ENCODE results near the gene NAV3.

Gene NAV3

GRCh38 chr12:77932216-77932615 lies 101.5 kb downstream of the NAV3 start:
- no peak for DNase-seq

- no peak for DNase-seq
These were observed 107.6 kb downstream of the NAV3 start for GRCh38 chr12:77938301-77938700.

GRCh38 chr12:77940011-77940423 lies 109.3 kb downstream of the NAV3 start:
- no peak for DNase-seq

- DNase-seq: no peak
These were observed 109.9 kb downstream of the NAV3 start for GRCh38 chr12:77940567-77940966.

GRCh38 chr12:77941401-77941800 lies 110.7 kb downstream of the NAV3 start:
- no peak for DNase-seq

- no peak for DNase-seq
These were observed 112.8 kb downstream of the NAV3 start for GRCh38 chr12:77943466-77943865.

- no peak for DNase-seq
These were observed 115.9 kb downstream of the NAV3 start for GRCh38 chr12:77946541-77947061.

- no peak for DNase-seq
These were observed 116.6 kb downstream of the NAV3 start for GRCh38 chr12:77947330-77947729.

GRCh38 chr12:77947746-77948145 lies 117.1 kb downstream of the NAV3 start:
- DNase-seq: no peak

GRCh38 chr12:77949943-77950342 lies 119.2 kb downstream of the NAV3 start:
- DNase-seq: no peak

- DNase-seq: no peak
These were observed 123.0 kb downstream of the NAV3 start for GRCh38 chr12:77953528-77954205.

- DNase-seq: no peak
These were observed 123.5 kb downstream of the NAV3 start for GRCh38 chr12:77954206-77954555.

- no peak for DNase-seq
These were observed 126.4 kb downstream of the NAV3 start for GRCh38 chr12:77957062-77957461.

GRCh38 chr12:77963576-77964178 lies 133.0 kb downstream of the NAV3 start:
- DNase-seq: no peak

GRCh38 chr12:77965790-77966189 lies 135.1 kb downstream of the NAV3 start:
- DNase-seq: no peak

GRCh38 chr12:77968021-77968420 lies 137.3 kb downstream of the NAV3 start:
- DNase-seq: no peak

- DNase-seq: peak in 1 of 14 donors; percentile 28
These were observed 137.9 kb downstream of the NAV3 start for GRCh38 chr12:77968571-77968970.

GRCh38 chr12:77973579-77973978 lies 142.9 kb downstream of the NAV3 start:
- no peak for DNase-seq

- DNase-seq: no peak
These were observed 144.0 kb downstream of the NAV3 start for GRCh38 chr12:77974645-77975044.

GRCh38 chr12:77979597-77980250 lies 149.0 kb downstream of the NAV3 start:
- no peak for DNase-seq

- DNase-seq: no peak
These were observed 150.1 kb downstream of the NAV3 start for GRCh38 chr12:77980782-77981181.

- no peak for DNase-seq
These were observed 153.2 kb downstream of the NAV3 start for GRCh38 chr12:77983859-77984258.

- no peak for DNase-seq
These were observed 162.1 kb downstream of the NAV3 start for GRCh38 chr12:77992760-77993159.

GRCh38 chr12:77993658-77994057 lies 163.0 kb downstream of the NAV3 start:
- peak in 1 of 14 donors; percentile 11 for DNase-seq
